ENCODE measurements around the gene HSPB2.

HSPB2 gene

DNA sequence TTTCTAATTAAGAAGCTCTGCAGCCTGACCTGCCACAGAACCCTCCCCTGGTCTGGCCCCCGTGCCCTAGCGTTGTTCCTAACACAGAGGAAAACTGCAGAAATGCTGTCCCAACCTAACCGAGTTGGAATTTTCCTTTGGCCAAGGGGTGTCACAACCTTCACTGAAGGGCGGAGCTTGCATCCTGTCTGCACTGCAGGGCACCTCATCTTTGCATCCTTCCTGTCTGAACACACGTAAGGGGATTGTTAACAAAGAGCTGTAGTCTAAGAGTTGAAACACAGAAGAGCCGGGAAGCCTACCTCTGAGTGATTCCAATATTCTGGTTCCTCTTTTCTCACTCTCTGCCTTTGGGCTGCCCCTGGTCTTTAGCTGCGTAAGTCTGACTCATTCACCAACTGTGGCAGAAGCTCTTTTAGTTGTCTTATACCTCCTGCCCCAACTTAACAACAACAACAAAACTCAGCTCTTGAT is 26.2 kb downstream of the HSPB2 start:
- H3K27ac ChIP-seq (ENCODE audit: low read depth, low read length) = peak overlapping the region; percentile 85
- peaks cover 23% of the 10 kb centered on the region for H3K79me2 ChIP-seq (ENCODE audit: control insufficient read depth, insufficient read depth, low read length, unreplicated experiment)
- H3K4me1 ChIP-seq (ENCODE audit: control insufficient read depth, insufficient read depth, low read length, unreplicated experiment) = peaks cover 69% of the 10 kb centered on the region
- H2AFZ ChIP-seq (ENCODE audit: low read length, unreplicated experiment) = no peak overlapping the region
- peak overlapping the region; percentile 83 for H3K4me3 ChIP-seq (ENCODE audit: low read depth, low read length)
- H3K36me3 ChIP-seq (ENCODE audit: insufficient read depth, low read length) = no peaks in the 10 kb centered on the region
- no peaks in the 10 kb centered on the region for H3K27me3 ChIP-seq (ENCODE audit: insufficient read depth, low read length)

DNA sequence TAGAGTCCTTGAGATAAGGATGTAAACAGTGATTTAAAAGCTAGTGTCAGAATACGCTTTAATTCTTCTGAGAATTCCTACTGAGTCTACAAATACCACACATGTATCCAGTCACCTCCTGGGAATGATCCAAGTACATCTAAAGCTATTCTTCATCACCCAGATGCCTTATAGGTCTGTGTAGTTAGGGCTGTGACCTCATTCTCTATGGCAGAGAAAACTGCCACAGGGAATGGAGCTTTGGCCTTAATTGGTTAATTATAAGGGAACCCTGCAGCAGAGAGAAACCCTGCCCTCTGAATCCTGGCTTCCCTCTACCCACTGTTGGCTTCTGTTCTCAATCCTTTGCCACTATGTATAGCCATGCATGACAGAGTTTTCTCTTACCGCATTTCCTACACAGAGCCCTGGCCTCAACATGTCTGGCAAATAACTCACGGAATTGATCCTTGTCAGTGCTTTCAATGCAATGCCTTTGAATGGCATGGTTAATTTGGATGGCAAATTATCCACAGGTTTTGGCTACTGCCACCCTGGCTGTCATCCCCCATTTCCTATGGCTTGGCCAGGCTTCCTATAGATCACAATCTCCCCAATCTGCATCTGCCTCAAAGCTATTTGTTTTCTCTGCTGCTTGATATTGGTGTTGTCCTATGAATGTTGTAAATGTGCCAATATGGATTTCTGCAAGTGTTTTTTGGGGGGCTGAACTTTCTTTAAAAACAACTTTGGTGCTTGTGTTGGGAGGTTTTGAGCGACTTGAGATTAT is 27.5 kb downstream of the HSPB2 start:
- H3K36me3 ChIP-seq (ENCODE audit: insufficient read depth, low read length) = no peaks in the 10 kb centered on the region
- no peaks in the 10 kb centered on the region for H3K27me3 ChIP-seq (ENCODE audit: insufficient read depth, low read length)
- no peak overlapping the region for H3K4me3 ChIP-seq (ENCODE audit: low read depth, low read length)
- H3K4me1 ChIP-seq (ENCODE audit: control insufficient read depth, insufficient read depth, low read length, unreplicated experiment) = peaks cover 66% of the 10 kb centered on the region
- peak overlapping the region; percentile 85 for H3K27ac ChIP-seq (ENCODE audit: low read depth, low read length)
- H2AFZ ChIP-seq (ENCODE audit: low read length, unreplicated experiment) = no peak overlapping the region
- peaks cover 19% of the 10 kb centered on the region for H3K79me2 ChIP-seq (ENCODE audit: control insufficient read depth, insufficient read depth, low read length, unreplicated experiment)

DNA sequence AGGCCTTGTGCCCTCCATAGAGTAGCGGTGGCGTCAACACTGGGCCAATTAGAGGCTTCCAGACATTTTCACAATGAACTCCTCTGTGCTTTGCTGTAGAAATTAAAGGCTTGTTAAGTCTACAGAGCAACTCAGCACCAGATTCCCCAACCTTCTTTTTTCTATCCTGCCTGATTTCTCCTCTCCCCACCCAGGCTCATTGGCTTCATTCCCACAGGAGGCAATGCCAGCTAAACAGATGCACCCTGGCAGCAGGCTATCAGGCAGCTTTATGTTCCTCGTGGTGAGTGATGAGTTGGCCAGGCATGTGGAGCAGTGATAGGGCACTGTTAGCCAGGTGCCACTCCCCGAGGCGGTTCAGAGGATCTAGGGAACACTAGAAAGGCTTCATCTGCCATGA is 29.4 kb downstream of the HSPB2 start:
- Histone ChIP-seq H3K27ac (ENCODE audit: low read depth, low read length) (peak overlapping the region; percentile 98), H3K27me3 (ENCODE audit: insufficient read depth, low read length) (no peaks in the 10 kb centered on the region), H3K36me3 (ENCODE audit: insufficient read depth, low read length) (no peaks in the 10 kb centered on the region), H3K4me1 (ENCODE audit: control insufficient read depth, insufficient read depth, low read length, unreplicated experiment) (peaks cover 68% of the 10 kb centered on the region), H2AFZ (ENCODE audit: low read length, unreplicated experiment) (peak overlapping the region; percentile 36), H3K4me3 (ENCODE audit: low read depth, low read length) (peak overlapping the region; percentile 15; the same call in 1 of the 2 replicates), H3K79me2 (ENCODE audit: control insufficient read depth, insufficient read depth, low read length, unreplicated experiment) (peaks cover 19% of the 10 kb centered on the region)

DNA sequence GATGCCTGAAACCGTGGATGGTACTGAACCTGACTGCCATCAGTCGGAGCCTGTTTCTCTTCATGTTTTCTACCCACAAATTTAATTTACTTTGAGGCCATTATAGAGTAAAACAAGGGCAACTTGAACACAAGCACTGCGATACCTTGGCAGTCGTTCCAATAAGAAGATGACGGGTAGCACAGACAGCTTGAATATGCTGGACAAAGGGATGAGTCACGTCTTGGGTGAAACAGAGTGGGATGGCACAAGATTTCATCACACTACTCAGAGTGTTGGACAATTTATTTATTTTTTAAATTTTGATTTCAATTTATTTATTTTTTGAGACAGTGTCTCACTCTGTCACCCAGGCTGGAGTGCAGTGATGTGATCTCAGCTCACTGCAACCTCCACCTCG is 30.3 kb downstream of the HSPB2 start:
- H3K36me3 ChIP-seq (ENCODE audit: insufficient read depth, low read length) = no peaks in the 10 kb centered on the region
- peaks cover 68% of the 10 kb centered on the region for H3K4me1 ChIP-seq (ENCODE audit: control insufficient read depth, insufficient read depth, low read length, unreplicated experiment)
- H2AFZ ChIP-seq (ENCODE audit: low read length, unreplicated experiment) = peak overlapping the region; percentile 36
- H3K27ac ChIP-seq (ENCODE audit: low read depth, low read length) = peak overlapping the region; percentile 98
- H3K4me3 ChIP-seq (ENCODE audit: low read depth, low read length) = peak overlapping the region; percentile 15; the same call in 1 of the 2 replicates
- H3K27me3 ChIP-seq (ENCODE audit: insufficient read depth, low read length) = no peaks in the 10 kb centered on the region
- H3K79me2 ChIP-seq (ENCODE audit: control insufficient read depth, insufficient read depth, low read length, unreplicated experiment) = peaks cover 11% of the 10 kb centered on the region

DNA sequence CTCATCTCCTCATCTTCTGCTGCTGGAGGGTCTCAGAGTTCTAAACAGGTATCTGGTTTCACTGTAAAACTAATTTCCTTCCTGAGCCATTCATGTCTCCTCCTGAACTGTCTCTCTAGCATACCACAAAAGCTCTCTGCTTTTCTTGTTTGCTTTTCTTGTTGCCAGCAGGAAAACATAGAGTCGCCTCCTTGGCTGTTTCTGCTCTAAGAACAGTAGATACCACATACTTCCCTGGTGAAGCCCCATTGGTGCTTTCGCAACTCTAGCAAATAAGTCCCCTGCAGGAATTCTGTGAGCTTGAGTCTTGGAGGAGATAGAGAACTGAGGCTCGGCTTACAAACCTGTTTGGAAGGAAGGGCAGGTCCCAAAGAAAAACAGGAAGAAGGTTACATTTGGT is 31.6 kb downstream of the HSPB2 start:
- H3K27ac ChIP-seq (ENCODE audit: low read depth, low read length) = peak overlapping the region; percentile 98

DNA sequence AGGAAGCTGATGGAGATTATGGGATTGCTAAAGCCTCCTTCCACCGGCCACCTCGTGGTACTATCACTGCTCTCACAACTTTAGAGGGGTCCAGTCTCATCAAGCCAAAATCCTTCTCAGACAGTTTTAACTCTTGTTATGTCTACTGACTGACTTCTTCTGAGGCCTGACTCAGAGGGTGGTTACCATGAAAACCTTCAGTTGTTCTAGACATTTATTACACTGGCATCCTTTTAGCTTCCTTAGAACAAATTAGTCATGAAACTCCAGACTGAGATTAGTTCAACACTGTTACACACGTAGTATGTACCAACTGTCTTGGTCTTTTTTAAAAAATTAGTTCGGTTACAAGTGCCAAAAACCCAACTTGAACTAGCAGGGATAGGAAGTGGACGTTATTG is 32.1 kb downstream of the HSPB2 start:
- Histone ChIP-seq H3K27ac (ENCODE audit: low read depth, low read length) (peak overlapping the region; percentile 98), H3K4me1 (ENCODE audit: control insufficient read depth, insufficient read depth, low read length, unreplicated experiment) (peaks cover 55% of the 10 kb centered on the region), H3K79me2 (ENCODE audit: control insufficient read depth, insufficient read depth, low read length, unreplicated experiment) (peaks cover 8% of the 10 kb centered on the region), H3K27me3 (ENCODE audit: insufficient read depth, low read length) (no peaks in the 10 kb centered on the region), H3K36me3 (ENCODE audit: insufficient read depth, low read length) (no peaks in the 10 kb centered on the region), H2AFZ (ENCODE audit: low read length, unreplicated experiment) (no peak overlapping the region), H3K4me3 (ENCODE audit: low read depth, low read length) (peak overlapping the region; percentile 56)

More for the DNA sequence above, 31.6 kb downstream of the HSPB2 start:
- H3K4me1 ChIP-seq (ENCODE audit: control insufficient read depth, insufficient read depth, low read length, unreplicated experiment) = peaks cover 57% of the 10 kb centered on the region
- peaks cover 8% of the 10 kb centered on the region for H3K79me2 ChIP-seq (ENCODE audit: control insufficient read depth, insufficient read depth, low read length, unreplicated experiment)
- peak overlapping the region; percentile 56 for H3K4me3 ChIP-seq (ENCODE audit: low read depth, low read length)
- no peaks in the 10 kb centered on the region for H3K36me3 ChIP-seq (ENCODE audit: insufficient read depth, low read length)
- no peak overlapping the region for H2AFZ ChIP-seq (ENCODE audit: low read length, unreplicated experiment)
- no peaks in the 10 kb centered on the region for H3K27me3 ChIP-seq (ENCODE audit: insufficient read depth, low read length)

DNA sequence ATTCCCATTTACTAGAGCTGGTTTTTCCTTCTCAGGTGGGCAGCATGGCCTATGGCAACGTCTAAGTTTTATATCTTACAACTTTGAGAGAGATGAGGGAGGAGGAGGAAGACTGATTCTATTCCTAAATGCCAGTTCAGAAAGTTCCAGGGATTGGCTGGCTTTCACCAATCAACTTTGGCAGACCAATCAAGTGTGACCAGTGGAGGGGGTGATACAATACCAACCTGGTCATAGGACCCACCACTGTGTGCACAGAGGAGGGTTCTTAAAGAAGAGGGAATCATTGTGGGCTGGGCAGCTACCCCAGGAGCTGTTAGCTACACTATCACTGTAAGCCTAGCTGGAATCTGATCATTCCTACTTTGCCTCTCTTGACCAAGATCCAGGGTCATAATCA is 32.7 kb downstream of the HSPB2 start:
- Histone ChIP-seq H2AFZ (ENCODE audit: low read length, unreplicated experiment) (no peak overlapping the region), H3K27me3 (ENCODE audit: insufficient read depth, low read length) (no peaks in the 10 kb centered on the region), H3K4me3 (ENCODE audit: low read depth, low read length) (peak overlapping the region; percentile 8), H3K4me1 (ENCODE audit: control insufficient read depth, insufficient read depth, low read length, unreplicated experiment) (peaks cover 52% of the 10 kb centered on the region), H3K79me2 (ENCODE audit: control insufficient read depth, insufficient read depth, low read length, unreplicated experiment) (peaks cover 4% of the 10 kb centered on the region), H3K36me3 (ENCODE audit: insufficient read depth, low read length) (no peaks in the 10 kb centered on the region), H3K27ac (ENCODE audit: low read depth, low read length) (peak overlapping the region; percentile 98)

DNA sequence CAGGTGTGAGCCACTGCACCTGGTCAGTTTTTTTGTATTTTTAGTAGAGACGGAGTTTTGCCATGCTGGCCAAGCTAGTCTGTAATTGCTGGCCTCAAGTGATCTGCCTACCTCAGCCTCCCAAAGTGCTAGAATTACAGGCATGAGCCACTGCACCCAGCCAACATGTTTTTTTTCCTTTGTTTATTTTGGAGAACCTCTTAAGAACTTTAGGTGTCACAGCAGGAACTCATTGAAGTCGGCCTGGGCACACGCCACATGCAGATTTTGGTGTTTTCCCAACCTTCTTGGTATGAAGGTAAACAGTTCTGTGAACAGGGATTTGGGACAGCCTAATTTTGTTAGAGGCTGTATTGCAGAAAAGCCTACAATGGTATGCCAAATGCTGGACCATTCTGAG is 34.0 kb downstream of the HSPB2 start:
- H3K79me2 ChIP-seq (ENCODE audit: control insufficient read depth, insufficient read depth, low read length, unreplicated experiment) = no peaks in the 10 kb centered on the region
- no peak overlapping the region for H3K4me3 ChIP-seq (ENCODE audit: low read depth, low read length)
- H3K27ac ChIP-seq (ENCODE audit: low read depth, low read length) = peak overlapping the region; percentile 98
- H2AFZ ChIP-seq (ENCODE audit: low read length, unreplicated experiment) = no peak overlapping the region
- H3K4me1 ChIP-seq (ENCODE audit: control insufficient read depth, insufficient read depth, low read length, unreplicated experiment) = peaks cover 49% of the 10 kb centered on the region
- H3K27me3 ChIP-seq (ENCODE audit: insufficient read depth, low read length) = no peaks in the 10 kb centered on the region
- no peaks in the 10 kb centered on the region for H3K36me3 ChIP-seq (ENCODE audit: insufficient read depth, low read length)

DNA sequence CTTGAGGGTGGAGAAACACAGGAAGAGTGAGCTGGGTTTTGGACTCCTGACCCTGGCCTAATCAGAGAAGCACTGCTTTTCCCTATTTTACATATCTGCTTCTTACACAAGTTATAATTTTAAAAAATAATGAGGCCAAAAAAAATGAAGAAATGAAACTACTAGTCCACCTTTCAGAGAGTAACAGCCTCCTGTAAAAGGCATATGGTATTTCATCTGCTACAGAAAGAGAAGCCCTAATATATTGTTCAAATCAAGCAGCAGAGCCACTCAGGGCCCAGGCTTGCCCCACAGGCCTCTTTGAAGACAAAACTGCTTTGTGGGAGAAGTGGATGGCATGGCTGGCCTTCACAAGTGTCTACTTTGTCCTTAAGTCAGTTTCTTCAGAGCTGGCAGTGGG is 34.6 kb downstream of the HSPB2 start:
- H3K27me3 ChIP-seq (ENCODE audit: insufficient read depth, low read length) = no peaks in the 10 kb centered on the region
- H3K4me3 ChIP-seq (ENCODE audit: low read depth, low read length) = no peak overlapping the region
- H3K36me3 ChIP-seq (ENCODE audit: insufficient read depth, low read length) = no peaks in the 10 kb centered on the region
- H2AFZ ChIP-seq (ENCODE audit: low read length, unreplicated experiment) = no peak overlapping the region
- no peaks in the 10 kb centered on the region for H3K79me2 ChIP-seq (ENCODE audit: control insufficient read depth, insufficient read depth, low read length, unreplicated experiment)
- H3K4me1 ChIP-seq (ENCODE audit: control insufficient read depth, insufficient read depth, low read length, unreplicated experiment) = peaks cover 44% of the 10 kb centered on the region
- H3K27ac ChIP-seq (ENCODE audit: low read depth, low read length) = peak overlapping the region; percentile 98

DNA sequence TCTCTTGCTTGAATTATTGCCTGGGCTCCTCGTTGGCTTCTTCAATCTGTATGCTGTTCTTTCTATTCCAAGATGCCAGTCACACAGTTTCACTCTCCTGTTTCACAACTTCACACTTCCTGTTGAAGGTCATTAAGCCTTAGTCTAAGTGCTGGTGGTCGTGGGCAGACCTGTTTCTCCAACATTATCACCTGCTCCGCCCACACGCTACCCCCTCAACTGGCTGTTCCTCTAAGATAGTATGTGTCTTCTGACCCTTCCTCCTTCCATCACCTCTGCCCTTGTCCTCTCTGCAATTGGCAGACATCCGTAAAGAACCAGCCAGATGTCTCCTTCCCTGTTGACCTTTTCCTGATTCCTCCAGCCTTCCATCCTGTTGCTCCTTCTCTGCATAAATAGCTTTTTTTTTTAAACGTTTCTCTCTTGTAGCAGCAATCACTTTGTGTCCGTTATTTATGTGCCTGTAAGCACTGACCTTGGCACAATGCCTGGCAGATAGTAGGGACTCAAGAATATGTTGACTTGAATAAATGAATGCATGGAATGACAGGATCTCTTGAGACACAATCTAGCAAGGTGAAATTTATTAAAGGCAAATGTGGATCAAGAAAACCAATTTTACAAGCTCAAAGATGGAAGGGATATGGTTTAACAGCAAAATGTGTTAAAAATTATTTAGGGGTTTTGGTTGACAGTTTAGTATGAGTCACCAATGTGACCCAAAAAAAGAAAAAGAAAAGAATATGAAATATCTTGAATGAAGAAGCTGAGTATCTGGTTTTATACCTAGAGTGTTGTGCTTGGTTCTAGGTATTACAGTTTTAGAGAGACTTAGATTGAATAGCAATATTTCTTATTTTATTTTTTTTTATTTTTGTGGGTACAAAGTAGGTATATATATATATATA is 37.2 kb downstream of the HSPB2 start:
- H3K36me3 ChIP-seq (ENCODE audit: insufficient read depth, low read length) = no peaks in the 10 kb centered on the region
- H2AFZ ChIP-seq (ENCODE audit: low read length, unreplicated experiment) = no peak overlapping the region
- peaks cover 26% of the 10 kb centered on the region for H3K4me1 ChIP-seq (ENCODE audit: control insufficient read depth, insufficient read depth, low read length, unreplicated experiment)
- H3K27me3 ChIP-seq (ENCODE audit: insufficient read depth, low read length) = no peaks in the 10 kb centered on the region
- no peaks in the 10 kb centered on the region for H3K79me2 ChIP-seq (ENCODE audit: control insufficient read depth, insufficient read depth, low read length, unreplicated experiment)
- no peak overlapping the region for H3K27ac ChIP-seq (ENCODE audit: low read depth, low read length)
- H3K4me3 ChIP-seq (ENCODE audit: low read depth, low read length) = no peak overlapping the region
